Breast epithelium (tissue), 4 donors: ENCODE results near the gene NECTIN1. TPM values are rescaled to one million over a fixed set of nuclear protein-coding genes. Genes with fewer than 3 reads are reported as not detected.
A peak's percentile ranks its signal among the peaks of the same experiment; 100 is the strongest.

ENCODE experiments used
- DNase-seq, 2 donors: peaks; one replicate each; pipeline ENCODE4 v3.0.0-alpha.2; 2019; ENCODE audit warnings: low spot score in 2 of 2
- H3K27ac ChIP-seq, 2 donors: fragments of 200-600 bp; sonication (generic) in 1 of 2; one replicate each; pipeline ENCODE4 v1.5.1; 2016 to 2019; ENCODE audit warnings: mild to moderate bottlenecking in 1 of 2
- H3K27me3 ChIP-seq, 2 donors: fragments of 200-600 bp; sonication (generic) in 1 of 2; one replicate each; pipeline versions ENCODE4 v1.5.1 to v1.6.0; 2017 to 2019; ENCODE audit warnings: control low read depth in 1 of 2, mild to moderate bottlenecking in 1 of 2
- H3K36me3 ChIP-seq: fragments of 200-600 bp; one replicate; pipeline ENCODE4 v1.5.1; 2019
- H3K4me1 ChIP-seq, 2 donors: fragments of 200-600 bp; sonication (generic); one replicate each; pipeline ENCODE4 v1.5.1; 2016 to 2019; ENCODE audit warnings: control low read depth in 1 of 2
- H3K4me3 ChIP-seq, 3 donors: fragments of 200-600 bp; sonication (generic); 1 replicate in 2 of 3; 2 replicates in 1 of 3; pipeline ENCODE4 v1.5.1; 2016 to 2019; ENCODE audit warnings: mild to moderate bottlenecking in 3 of 3, moderate library complexity in 2 of 3
- H3K9me3 ChIP-seq, 2 donors: fragments of 200-600 bp; sonication (generic) in 1 of 2; one replicate each; pipeline ENCODE4 v1.5.1; 2016 to 2019; ENCODE audit warnings: control low read depth in 1 of 2
- CTCF ChIP-seq, 3 donors: fragments of 450-650 bp; IDR thresholded peaks; one replicate each; pipeline ENCODE4 v1.5.1; 2016 to 2017; ENCODE audit warnings: antibody characterized with exemption in 3 of 3, mild to moderate bottlenecking in 3 of 3, moderate library complexity in 3 of 3
- POLR2A ChIP-seq: fragments of 450-650 bp; IDR thresholded peaks from one replicate; pipeline ENCODE4 v1.6.1; 2016; ENCODE audit warnings: antibody characterized with exemption, mild to moderate bottlenecking, moderate library complexity
- POLR2AphosphoS5 ChIP-seq, 3 donors: sonication (generic); formaldehyde crosslinking; IDR thresholded peaks; one replicate each; pipeline ENCODE4 v1.6.1; 2017; ENCODE audit warnings: antibody characterized with exemption in 3 of 3
- intact Hi-C: fragments of 100-400 bp; cut with DNase I; formaldehyde crosslinking; loops from one replicate; pipeline ENCODE4 v1.15.1; 2023; ENCODE audit warnings: low total_unique reads
- total RNA-seq, 3 donors: library from RNA; depleted of rRNA; stranded (reverse); fragments of >200 nt; gene quantifications; one replicate each; pipeline ENCODE4 v1.1.0, GENCODE V29; 2016

NECTIN1 gene
- total RNA-seq, 3 donors from 2014 or later, result 2.6 to 6.6 (median 4.5) TPM

- intact Hi-C loops, result no loop called here
- H3K9me3 ChIP-seq, result no peaks in the 10 kb centered on the region
- DNase-seq, result no peak
- H3K36me3 ChIP-seq, result no peaks in the 10 kb centered on the region
- no peak overlapping the region for H3K4me3 ChIP-seq
- H3K27ac ChIP-seq, result no peak overlapping the region
- no peaks in the 10 kb centered on the region for H3K4me1 ChIP-seq
- TF ChIP-seq POLR2AphosphoS5 (IDR thresholded peaks at IDR 0.05), result no peak
- TF ChIP-seq POLR2A, result no peak
- TF ChIP-seq CTCF (IDR thresholded peaks at IDR 0.05), result no peak
- peaks cover 0 to 7% of the 10 kb centered on the region in 2 donors for H3K27me3 ChIP-seq
Measured at GRCh38 chr11:119739021-119739703, 10.2 kb upstream of the NECTIN1 start.

GRCh38 chr11:119738059-119738439 lies 9.0 kb upstream of the NECTIN1 start:
- no peak overlapping the region for H3K27ac ChIP-seq
- H3K27me3 ChIP-seq, result peaks cover 0 to 7% of the 10 kb centered on the region in 2 donors
- DNase-seq, result no peak
- H3K4me3 ChIP-seq, result no peak overlapping the region
- intact Hi-C loops, result no loop called here
- no peaks in the 10 kb centered on the region for H3K9me3 ChIP-seq
- H3K4me1 ChIP-seq, result no peaks in the 10 kb centered on the region
- TF ChIP-seq POLR2AphosphoS5 (IDR thresholded peaks at IDR 0.05) (no peak), CTCF (IDR thresholded peaks at IDR 0.05) (no peak), POLR2A (no peak)
- H3K36me3 ChIP-seq, result no peaks in the 10 kb centered on the region

GRCh38 chr11:119737366-119738058 lies 8.5 kb upstream of the NECTIN1 start:
- H3K9me3 ChIP-seq, result no peaks in the 10 kb centered on the region
- TF ChIP-seq POLR2AphosphoS5 (IDR thresholded peaks at IDR 0.05) (no peak), CTCF (IDR thresholded peaks at IDR 0.05) (no peak), POLR2A (no peak)
- H3K27ac ChIP-seq, result no peak overlapping the region
- intact Hi-C loops, result no loop called here
- no peaks in the 10 kb centered on the region for H3K36me3 ChIP-seq
- peaks cover 0 to 5% of the 10 kb centered on the region in 2 donors for H3K27me3 ChIP-seq
- H3K4me3 ChIP-seq, result no peak overlapping the region
- H3K4me1 ChIP-seq, result no peaks in the 10 kb centered on the region
- no peak for DNase-seq

- Histone ChIP-seq H3K4me1 (peaks cover 0 to 3% of the 10 kb centered on the region in 2 donors), H3K9me3 (no peaks in the 10 kb centered on the region), H3K27ac (no peak overlapping the region), H3K27me3 (no peaks in the 10 kb centered on the region), H3K4me3 (no peak overlapping the region), H3K36me3 (no peaks in the 10 kb centered on the region)
- intact Hi-C loops, result no loop called here
- no peak for TF ChIP-seq POLR2AphosphoS5 (IDR thresholded peaks at IDR 0.05)
- TF ChIP-seq POLR2A, result no peak
- no peak for TF ChIP-seq CTCF (IDR thresholded peaks at IDR 0.05)
- DNase-seq, result no peak
Measured at GRCh38 chr11:119734788-119735187, 5.8 kb upstream of the NECTIN1 start.

GRCh38 chr11:119730789-119731386 lies 1.9 kb upstream of the NECTIN1 start:
- intact Hi-C loops, result no loop called here
- H3K4me3 ChIP-seq, result no peak overlapping the region

More at GRCh38 chr11:119730789-119731386, 1.9 kb upstream of the NECTIN1 start:
- Histone ChIP-seq H3K36me3 (no peaks in the 10 kb centered on the region), H3K9me3 (no peaks in the 10 kb centered on the region), H3K27me3 (no peaks in the 10 kb centered on the region), H3K4me1 (peaks cover 3 to 7% of the 10 kb centered on the region in 2 donors), H3K27ac (peak overlapping the region in 1 of 2 donors; percentile 96)
- no peak for DNase-seq
- TF ChIP-seq POLR2AphosphoS5 (IDR thresholded peaks at IDR 0.05), result no peak
- TF ChIP-seq CTCF (IDR thresholded peaks at IDR 0.05), result no peak
- TF ChIP-seq POLR2A, result no peak
